Hindlimb muscle (tissue), 1 donor: Measurements from ENCODE around the gene SLF1. TPM values are rescaled to one million over a fixed set of nuclear protein-coding genes. Genes with fewer than 3 reads are reported as not detected.
A peak's percentile ranks its signal among the peaks of the same experiment; 100 is the strongest.

Experiments
- DNase-seq: peaks from one replicate; pipeline ENCODE4 v3.0.0-alpha.2; 2013
- polyA plus RNA-seq: library from polyadenylated mRNA; unstranded; fragments of 120-200 nt; gene quantifications from one replicate; pipeline ENCODE4 v1.2.1, GENCODE V29; 2013; ENCODE audit not compliant: insufficient read length

Gene SLF1
- polyA plus RNA-seq, 1 donor, result 12.2 TPM

DNA sequence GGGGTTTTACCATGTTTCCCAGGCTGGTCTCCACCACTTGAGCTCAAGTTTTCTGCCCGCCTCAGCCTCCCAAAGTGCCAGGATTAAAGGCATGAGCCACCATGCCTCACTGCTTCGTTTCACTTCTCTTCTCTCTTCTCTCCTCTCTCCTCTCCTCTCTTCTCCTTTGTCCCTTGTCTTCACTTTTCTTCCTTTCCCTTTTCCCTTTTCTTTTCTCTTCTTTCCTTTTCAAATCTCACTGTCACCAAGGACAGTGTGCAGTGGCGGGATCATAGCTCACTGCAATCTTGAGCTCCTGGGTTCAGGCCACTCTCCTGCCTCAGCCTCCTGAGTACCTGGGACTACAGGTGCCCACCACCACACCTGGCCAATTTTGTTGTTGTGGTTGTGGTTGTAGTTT lies 49.5 kb downstream of the SLF1 start:
- DNase-seq, result no peak

DNA sequence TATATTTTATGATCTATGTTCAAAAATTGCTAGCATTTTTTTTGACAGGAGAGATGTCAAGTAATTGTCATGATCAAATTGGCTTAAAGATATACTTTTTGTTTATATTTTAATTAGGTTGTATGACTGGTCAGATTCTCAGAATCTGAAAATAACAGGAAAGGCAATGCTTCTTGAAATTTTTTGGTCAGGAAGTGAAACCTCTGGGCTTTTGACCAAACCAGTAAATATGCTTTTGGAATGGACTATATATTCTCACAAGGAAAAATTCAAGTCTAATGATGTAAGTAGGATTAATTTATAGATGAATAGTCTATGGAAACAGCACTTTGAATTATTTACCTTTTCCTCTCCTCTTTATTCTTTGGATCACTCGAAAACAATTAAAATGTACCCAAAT lies 52.3 kb downstream of the SLF1 start:
- no peak for DNase-seq

DNA sequence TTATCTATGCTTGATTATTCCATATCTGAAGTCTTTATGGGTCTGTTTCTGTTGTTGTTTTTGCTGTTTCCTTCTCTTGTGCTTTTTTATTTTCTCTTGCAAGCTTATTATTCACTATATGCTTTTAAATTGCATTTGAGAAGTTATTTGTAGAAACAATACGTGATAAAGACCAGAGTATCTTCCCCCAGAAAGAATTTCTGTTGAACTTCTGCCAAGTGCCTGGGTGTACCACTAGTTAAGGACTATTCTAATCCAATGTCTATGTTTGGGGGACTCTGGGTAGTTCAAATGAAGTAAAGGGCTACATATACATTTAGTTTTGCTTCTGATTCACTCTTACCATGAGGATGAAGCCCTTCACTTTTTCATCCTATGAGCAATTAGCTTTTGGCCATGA lies 54.3 kb downstream of the SLF1 start:
- DNase-seq, result no peak

DNA sequence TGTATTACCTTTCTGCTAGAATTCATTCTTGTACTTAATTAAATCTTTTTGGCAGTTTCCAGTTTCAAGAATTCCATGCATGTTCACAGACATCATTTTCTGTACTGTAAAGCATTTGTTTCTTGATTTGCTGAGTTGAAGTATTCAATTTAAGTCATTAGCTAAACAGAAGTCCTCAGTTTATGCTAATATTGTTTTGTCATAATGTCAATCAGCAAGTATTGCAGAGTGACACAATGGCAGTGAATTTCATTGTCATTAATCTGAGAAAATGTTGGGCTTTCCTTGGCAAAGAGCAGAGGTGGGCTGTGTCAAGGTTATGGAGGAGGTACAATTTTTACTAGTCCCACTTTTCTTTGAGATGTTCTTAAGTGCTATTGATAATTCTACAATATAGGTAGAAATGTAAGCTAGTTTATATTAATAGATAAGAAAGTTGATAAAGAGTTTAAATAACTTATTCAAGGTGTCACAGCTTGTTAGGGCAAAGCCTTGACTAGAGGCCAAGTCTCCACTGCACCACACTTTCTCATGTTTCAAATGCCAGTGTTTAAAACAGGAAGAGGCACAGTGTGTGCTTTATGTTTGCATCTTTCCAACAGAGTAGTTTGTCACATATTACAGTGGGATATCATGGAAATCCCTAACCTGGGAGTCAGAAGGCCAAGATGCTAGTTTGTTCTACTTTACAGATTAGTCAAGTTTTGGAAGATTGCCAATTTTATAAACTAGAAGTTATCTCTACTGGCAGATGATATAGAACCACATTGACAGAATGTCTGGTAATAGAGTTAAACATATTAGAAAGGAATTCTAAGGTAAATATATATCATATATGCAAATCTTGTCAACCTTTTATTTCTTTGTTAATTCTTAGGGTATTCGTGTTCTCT lies 56.3 kb downstream of the SLF1 start:
- DNase-seq, result no peak

DNA sequence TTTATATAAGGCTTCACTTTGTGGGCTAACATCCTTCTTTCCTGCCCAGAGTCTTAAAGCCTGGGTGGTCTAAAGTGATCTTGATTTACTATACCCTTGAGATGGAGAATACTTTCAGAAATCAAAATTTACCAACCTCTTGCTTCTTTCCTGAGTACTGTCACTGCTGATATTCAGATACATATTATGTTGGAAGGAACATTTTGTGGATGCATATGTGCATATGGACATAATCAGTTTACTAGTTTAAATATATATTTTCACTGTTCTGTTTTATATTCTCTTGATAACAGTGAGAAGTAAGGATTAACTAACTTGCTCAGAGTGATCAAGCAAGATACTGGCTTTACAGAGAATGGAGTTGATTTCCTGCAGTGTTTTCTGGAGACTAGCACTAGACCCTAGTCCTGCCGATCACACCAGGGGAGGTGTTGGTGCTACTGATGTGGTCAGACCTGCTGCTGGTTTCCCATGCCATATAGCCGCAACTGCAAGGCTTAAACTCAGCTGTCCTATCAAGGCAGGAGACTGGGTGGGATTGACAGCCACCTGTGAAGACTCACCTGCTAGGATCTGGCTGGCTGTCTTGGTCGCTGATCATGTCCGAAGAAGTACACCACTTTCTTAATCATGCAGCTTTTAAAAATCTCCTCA lies 57.6 kb downstream of the SLF1 start:
- no peak for DNase-seq

DNA sequence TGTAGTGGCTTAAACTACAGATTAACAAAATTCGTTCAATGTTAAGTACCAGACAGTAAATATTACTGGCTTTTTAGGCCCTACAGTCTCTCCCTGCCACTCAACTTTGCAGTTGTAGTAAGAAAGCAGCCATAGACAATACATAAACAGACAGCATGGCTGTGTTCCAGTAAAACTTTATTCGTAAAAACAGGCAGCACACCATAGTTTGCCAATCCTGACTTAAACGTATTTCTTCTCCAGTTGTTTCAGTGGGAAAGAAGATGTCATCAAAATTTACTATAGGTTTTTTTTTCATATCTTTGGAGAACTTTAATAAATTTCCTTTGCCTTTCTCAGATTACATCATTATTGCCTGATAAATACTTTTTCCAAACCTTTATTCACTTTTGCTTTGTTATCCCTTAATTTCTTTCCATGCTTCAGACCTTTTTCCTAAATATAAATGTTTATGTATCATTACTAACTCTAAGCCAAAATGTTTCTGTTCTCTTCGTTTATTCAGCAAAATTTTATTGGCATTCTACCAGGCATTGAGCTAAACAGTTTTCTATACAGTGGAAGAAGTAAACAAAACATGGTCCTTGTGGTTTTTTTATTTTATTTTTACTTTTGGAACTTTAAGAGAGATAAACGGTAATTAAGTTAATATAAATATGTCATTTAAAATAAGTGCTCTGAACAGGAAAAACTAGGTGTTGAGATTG lies 64.5 kb downstream of the SLF1 start:
- DNase-seq, result no peak

DNA sequence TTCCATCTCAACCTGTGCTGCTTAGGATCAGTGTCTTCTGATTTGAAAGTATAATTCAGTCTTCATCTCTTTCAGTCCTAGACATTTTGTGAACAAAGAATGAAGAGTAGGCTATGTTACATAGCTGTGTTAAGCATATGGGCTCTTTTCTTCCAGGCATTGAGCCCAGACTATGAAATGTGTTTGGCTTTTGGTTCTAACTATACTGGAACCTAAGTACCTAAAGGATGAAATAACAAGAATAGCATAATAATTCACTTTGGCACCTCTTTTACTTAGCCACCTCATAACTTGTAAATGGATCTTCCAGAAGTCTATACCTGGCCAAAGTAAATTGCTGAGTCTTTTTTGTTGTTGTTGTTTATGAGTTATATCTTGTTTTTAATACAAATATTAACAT lies 71.4 kb downstream of the SLF1 start:
- DNase-seq, result peak; percentile 48

DNA sequence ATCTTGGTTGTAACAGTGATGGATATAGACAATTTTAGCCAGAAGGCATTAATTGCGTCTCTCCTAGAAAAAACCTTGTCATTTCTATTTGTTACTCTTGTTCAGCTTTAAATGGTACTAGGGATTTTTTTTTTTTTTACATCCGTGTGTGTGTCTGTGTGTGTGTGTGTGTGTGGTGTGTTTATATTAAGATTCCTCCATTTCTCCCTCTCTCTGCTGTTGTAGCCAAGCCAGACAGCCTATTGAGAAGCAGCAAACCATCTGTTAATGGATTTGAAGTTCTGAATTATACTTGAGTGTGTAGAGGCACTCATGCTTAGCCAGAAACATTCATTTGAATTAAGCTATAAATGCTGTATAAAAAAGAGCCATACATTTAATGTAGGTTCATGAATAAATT lies 72.3 kb downstream of the SLF1 start:
- peak; percentile 6 for DNase-seq

DNA sequence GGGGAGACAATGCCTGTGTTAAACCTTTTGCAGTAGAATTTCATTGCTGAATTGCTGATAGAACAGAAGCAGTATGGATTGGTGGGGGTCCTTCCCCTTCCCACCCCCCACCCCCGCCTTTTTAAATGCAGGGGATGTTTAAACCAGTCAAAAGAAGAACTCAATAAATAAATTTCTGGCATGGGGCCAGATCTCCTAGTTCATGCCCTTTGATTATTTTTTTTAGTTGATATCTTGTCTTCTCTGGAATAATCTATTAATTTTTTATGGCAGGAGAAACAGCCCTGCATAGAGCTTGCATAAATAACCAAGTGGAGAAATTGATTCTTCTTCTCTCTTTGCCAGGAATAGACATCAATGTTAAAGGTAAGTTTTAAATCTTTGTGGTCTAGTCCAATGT lies 72.8 kb downstream of the SLF1 start:
- DNase-seq, result no peak

DNA sequence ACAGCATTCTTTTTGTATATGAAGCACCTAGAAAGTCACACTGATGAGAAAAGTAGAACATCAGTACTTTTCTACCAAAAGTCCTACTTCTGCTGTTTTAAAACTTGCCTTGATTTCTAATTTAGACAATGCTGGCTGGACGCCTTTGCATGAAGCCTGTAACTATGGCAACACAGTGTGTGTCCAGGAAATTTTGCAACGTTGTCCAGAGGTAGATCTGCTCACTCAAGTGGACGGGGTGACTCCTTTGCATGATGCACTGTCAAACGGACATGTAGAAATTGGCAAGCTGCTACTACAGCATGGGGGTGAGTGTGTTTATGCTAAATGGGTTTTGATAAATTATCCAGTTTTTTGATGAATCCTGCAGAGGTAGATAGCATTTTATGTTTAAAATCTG lies 73.5 kb downstream of the SLF1 start:
- DNase-seq, result peak; percentile 63

DNA sequence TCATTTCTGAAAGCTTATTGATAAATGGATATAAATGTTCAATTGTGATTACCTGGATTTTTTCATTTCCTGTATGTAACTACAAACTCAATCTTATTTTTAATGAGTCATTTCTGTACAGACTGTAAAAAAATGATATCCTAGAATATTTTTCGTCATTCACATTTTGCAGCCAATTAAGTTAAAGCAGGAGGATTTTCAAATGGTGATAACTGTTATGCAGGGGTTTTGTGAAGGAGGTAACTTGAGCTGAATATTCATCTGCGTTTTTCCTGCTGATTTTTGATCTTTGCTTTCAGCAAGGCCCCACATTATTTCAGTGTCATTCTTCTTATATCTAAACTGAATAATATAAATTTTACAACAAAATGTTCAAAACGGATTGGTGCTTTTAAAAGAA lies 74.1 kb downstream of the SLF1 start:
- no peak for DNase-seq

DNA sequence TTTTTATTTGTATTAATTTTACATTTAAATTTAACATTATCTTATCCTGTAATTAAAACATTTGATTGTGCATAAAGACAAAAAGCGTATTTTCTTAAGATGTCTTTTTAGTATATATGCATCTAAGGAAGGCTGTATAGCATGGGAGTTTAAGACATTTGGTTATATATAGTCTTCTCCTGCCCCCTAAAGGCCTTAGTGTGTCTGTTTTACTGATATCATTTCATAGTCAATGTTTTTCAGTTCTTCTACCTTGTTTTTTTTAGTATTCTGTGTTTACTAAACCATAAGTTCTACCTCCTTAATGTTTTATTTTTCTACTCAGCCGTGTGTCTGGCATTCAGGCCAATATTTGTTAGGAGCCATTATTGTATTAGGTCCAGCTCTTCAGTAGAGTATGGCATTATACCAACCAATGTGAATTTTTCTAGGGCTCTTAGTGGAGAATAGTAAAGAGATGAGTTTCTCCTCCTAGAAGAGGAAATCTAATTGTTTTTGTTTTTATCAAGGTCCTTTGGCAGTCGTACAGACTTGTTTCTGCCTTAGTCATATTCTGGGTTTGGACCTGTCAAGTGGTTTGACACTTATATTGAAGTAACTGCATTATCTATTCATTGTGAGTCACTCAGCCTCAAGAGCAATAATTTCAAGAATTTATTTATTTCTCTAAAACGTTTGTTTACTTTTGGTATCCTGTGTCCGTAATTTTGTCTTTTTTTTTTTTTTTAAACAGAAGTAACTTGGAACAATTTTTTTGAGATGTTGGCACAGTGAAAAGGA lies 74.8 kb downstream of the SLF1 start:
- DNase-seq, result peak; percentile 38

DNA sequence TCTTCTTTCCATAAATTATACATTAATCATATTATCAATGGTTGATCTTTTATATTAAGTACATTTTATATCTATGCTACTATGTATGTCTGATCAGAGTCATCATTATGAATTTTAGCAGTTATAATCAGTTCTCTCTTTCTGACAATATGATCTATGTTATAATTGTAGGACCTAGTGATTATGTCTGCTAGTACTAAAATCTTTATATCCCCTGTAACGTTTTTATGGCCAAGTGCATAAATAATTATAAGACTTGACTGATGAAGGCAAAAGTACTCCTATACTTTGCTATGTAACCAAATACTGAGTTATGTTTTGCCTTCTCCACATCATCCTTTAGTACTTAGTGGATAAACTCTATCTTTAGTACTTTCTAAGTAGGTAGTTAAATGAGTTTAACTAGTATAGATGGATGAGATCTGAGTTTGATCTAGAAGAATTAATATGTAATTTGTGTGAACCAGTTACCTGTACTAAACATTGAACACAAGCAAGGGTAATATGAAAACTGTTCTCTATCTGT lies 75.4 kb downstream of the SLF1 start:
- DNase-seq, result no peak

DNA sequence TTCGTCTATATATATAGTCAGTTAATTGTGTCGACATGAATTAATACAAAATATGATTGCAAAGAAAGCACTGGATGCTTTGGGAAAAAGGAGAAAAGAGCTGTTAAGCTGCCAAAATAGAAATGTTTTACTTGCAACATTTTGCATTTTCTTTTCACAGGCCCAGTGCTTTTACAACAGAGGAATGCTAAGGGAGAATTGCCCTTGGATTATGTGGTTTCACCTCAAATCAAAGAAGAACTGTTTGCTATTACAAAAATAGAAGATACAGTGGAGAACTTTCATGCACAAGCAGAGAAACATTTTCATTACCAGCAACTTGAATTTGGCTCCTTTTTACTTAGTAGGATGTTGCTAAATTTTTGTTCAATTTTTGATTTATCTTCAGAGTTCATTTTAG lies 76.2 kb downstream of the SLF1 start:
- DNase-seq, result no peak

DNA sequence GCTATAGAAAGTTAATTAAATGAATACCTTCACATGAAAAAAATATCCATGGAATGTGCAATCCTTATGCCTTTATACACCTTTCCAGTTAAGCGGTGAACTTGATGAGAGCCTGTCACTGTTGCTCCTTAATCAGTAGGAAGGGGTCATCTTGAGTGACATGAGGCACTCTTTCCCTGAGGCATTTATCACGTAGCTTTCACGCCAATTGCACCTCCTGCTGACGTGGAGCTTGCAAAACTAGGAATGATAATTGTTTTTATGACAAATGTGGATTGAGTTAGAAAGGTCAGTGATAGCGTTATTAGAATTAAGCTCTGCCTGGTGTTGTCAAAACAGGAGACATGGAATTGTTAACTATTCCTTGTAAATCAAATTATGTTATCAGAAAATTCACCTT lies 79.7 kb downstream of the SLF1 start:
- DNase-seq, result no peak

DNA sequence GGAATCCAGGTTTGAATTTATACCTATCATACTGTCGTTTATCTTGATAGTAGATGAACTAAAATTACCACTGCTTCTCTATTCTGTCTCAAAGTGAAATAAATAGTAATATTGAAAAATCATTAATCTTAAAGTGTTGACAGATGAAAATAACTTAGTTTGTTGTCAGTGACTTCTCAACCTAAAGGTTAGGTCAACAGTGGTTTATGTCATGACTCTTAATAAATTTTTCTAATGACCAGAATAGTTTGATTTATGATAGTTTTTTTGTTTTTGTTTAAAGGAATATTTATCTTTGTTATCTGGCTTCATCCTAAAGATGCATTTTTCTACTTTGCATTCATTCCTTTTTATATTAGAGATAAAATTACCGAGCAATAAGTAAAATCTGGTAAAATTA lies 81.1 kb downstream of the SLF1 start:
- no peak for DNase-seq

DNA sequence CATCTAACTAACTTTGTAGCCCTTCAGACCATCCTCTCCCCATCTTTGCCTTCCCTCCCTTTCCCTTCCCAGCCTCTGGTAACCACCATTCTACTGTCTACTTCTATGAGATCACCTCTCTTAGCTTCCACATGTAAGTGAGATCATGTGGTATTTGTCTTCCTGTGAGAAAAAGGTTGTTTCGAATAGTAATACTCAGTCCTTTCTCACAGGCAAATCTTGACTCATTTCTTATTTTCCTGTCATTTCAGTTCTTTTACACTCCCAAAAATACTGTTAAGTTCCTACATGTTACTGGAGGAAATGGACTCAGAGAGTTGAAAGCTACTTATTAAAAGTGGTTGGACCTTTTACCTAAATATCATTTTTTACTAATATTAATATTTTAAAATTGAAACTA lies 82.1 kb downstream of the SLF1 start:
- no peak for DNase-seq

DNA sequence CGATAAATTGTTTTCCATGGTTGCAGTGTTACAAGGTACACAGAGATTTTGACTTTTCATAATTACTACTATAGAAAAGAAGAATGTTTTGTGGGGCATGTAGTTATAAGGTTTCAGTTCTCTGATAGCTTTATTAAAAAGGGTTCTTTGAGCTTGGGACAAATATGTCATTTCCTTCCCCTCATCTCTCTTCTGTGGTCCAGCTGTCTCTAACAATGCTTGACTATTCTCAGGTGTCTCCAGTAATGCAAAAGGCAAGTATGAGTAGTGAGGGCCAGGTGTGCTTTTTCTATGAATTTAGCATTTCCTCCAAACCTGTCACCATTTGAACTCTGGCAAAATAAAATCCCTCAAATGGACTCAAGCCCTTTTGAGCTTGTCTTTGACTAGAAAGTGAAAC lies 84.3 kb downstream of the SLF1 start:
- no peak for DNase-seq

DNA sequence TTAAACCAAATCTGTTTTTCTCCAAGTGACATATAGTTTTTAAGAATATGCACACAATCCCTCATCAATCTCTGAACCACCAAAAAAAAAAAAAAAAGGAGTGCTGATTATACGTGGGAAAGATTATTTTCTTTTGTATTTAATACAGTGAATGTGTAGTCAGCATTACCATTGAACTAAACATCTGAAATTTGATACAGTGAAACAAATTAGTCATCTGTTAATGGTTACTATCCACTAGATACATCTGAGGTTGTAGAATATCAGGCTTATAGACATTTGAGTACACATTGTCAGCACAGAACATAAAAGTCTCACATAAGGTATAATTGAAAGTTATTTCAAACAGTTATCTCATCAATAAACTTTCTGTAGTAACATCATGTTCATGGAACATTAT lies 87.0 kb downstream of the SLF1 start:
- DNase-seq, result no peak

DNA sequence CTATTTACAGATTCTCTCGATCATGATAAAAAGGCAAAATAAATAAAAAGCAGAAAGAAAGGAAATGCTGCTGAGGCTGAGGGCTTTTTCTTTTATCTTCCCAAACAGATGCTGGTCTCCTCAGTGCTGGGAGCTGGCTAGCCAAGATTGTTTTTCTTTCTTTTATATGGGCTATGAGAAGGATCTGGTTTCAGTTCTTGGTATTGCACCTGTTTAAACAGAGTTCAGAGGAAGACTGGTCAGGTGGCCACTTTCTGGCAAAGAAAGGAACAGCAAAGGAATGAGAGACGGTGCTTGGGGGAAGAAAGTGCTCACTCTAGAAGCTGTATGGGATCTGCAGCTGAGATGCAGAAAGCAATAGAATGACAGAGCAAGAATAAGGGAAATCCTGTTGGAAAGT lies 88.9 kb downstream of the SLF1 start:
- DNase-seq, result no peak

DNA sequence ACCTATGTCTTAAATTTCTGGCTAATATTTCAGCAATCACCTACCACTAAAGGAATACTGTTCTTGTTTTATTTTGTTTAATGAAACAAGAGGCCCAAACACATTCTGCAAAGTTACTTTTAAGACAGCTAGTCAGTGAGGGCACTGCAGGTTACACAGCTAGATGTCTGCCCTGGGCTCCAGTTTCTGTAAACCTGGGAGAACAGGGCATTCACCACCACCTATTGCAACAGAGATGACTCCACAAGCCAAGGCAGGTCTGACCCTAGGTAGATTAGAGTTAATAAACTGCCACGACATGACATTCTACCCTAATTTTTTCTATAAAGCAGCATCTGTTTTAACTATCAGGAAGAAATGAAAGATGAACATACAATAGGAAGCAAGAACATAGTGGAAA lies 90.8 kb downstream of the SLF1 start:
- DNase-seq, result no peak

DNA sequence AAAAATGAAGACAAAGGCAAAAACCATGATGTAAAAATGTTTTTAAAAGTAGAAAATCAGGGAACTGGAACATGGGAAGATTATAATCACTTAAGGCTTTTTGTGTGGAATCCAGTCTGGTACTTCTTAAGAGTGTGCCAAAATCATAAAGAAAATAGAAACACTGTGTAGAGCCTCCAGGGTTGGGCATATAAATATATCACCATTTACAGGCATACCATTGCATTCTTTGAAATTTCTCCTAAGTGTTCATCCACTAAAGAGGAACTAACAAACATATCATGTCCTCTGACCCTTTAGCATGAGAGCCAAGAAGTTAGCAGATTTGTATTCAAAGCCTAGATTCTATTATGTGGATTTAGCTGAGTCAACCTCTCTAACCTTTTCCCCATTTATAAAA lies 93.3 kb downstream of the SLF1 start:
- DNase-seq, result no peak

DNA sequence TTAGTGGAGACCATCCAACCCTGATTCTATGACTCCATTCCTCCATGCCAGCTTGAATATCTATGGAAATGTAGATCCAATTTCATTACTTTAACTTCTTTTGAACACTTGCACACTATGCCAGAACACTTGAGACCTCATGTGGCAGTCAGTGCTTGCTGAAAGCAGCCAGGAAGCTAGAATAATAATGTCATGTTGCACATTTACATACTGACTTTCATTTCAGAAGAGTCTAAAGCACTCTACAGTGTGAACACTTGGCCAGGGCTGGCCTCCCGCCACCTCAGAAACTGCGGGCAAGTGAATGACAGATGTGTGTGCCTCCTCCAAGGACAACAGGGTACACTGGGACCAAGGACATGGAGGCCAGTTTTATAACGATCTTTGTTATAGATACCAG lies 97.3 kb downstream of the SLF1 start:
- DNase-seq, result no peak
